Neural cell (in vitro differentiated cells): ENCODE measurements around the gene C1orf232. TPM values are rescaled to one million over a fixed set of nuclear protein-coding genes. Genes with fewer than 3 reads are reported as not detected.

Source experiments
- H2AFZ ChIP-seq: fragments of 200-600, 300-800 bp; sonication (generic), shearing (Covaris generic); 2 replicates; pipeline ENCODE4 v1.6.0; 2014; ENCODE audit warnings: low read depth, mild to moderate bottlenecking, antibody characterized with exemption, low read length, moderate library complexity
- H3F3A ChIP-seq: fragments of 200-600 bp; shearing (Covaris generic); 2 replicates; pipeline ENCODE4 v1.6.1; 2016; ENCODE audit warnings: mild to moderate bottlenecking, moderate library complexity, mixed read lengths, antibody characterized with exemption, low read length; ENCODE audit not compliant: insufficient read depth, poor library complexity, severe bottlenecking
- H3K27ac ChIP-seq: fragments of 200-600, 300-800 bp; sonication (generic), shearing (Covaris generic); 2 replicates; pipeline ENCODE4 v1.5.1; 2014; ENCODE audit warnings: mild to moderate bottlenecking, low read length, moderate library complexity
- H3K27me3 ChIP-seq: fragments of 300-800, 200-600 bp; sonication (generic), shearing (Covaris generic); 2 replicates; pipeline ENCODE4 v1.6.0; 2014; ENCODE audit warnings: mild to moderate bottlenecking, low read depth, low read length, moderate library complexity; ENCODE audit not compliant: insufficient read depth
- H3K36me3 ChIP-seq: fragments of 300-800, 200-600 bp; sonication (generic), shearing (Covaris generic); 2 replicates; pipeline ENCODE4 v1.5.1; 2014; ENCODE audit warnings: mild to moderate bottlenecking, antibody characterized with exemption, low read length, moderate library complexity; ENCODE audit not compliant: insufficient read depth
- H3K4me2 ChIP-seq: fragments of 300-800, 200-600 bp; sonication (generic), shearing (Covaris generic); 2 replicates; pipeline ENCODE4 v1.6.0; 2014; ENCODE audit warnings: mild to moderate bottlenecking, low read length
- H3K4me3 ChIP-seq: fragments of 300-800, 200-600 bp; sonication (generic), shearing (Covaris generic); 2 replicates; pipeline ENCODE4 v1.5.1; 2014; ENCODE audit warnings: mild to moderate bottlenecking, low read length, moderate library complexity
- H3K79me2 ChIP-seq: fragments of 200-600 bp; shearing (Covaris generic); replicated peaks from 2 replicates; pipeline ENCODE4 v1.6.0; 2014; ENCODE audit warnings: mild to moderate bottlenecking, low read length, moderate library complexity; ENCODE audit not compliant: insufficient read depth
- H3K9ac ChIP-seq: fragments of 300-800, 200-600 bp; sonication (generic), shearing (Covaris generic); 2 replicates; pipeline ENCODE4 v1.6.1; 2016; ENCODE audit warnings: mild to moderate bottlenecking, low read length, mixed read lengths
- H3K9me2 ChIP-seq: fragments of 200-600 bp; shearing (Covaris generic); 2 replicates; pipeline ENCODE4 v1.6.1; 2016; ENCODE audit warnings: mild to moderate bottlenecking, low read length, mixed read lengths; ENCODE audit not compliant: insufficient read depth
- H3K9me3 ChIP-seq: fragments of 200-600, 300-800 bp; sonication (generic), shearing (Covaris generic); 2 replicates; pipeline ENCODE4 v1.6.1; 2016; ENCODE audit warnings: mild to moderate bottlenecking, mixed run types, low read length, moderate library complexity, mixed read lengths
- H4K20me1 ChIP-seq: fragments of 200-600 bp; shearing (Covaris generic); 2 replicates; pipeline ENCODE4 v1.6.1; 2016; ENCODE audit warnings: mild to moderate bottlenecking, mixed run types; ENCODE audit not compliant: insufficient read depth
- CTCF ChIP-seq: fragments of 450-650 bp; IDR thresholded peaks from 2 replicates; pipeline ENCODE4 v1.5.1; 2014; ENCODE audit warnings: antibody characterized with exemption, mild to moderate bottlenecking, moderate library complexity; ENCODE audit not compliant: poor library complexity, severe bottlenecking
- EP300 ChIP-seq: fragments of 450-650 bp; conservative IDR thresholded peaks from 2 replicates; pipeline ENCODE4 v1.6.1; 2014; ENCODE audit warnings: antibody characterized with exemption, mild to moderate bottlenecking, moderate library complexity; ENCODE audit not compliant: poor library complexity, severe bottlenecking
- EZH2 ChIP-seq: fragments of 200-600, 300-800 bp; shearing (Covaris generic), sonication (generic); IDR thresholded peaks from 2 replicates; pipeline ENCODE4 v1.6.1; 2014; ENCODE audit warnings: antibody characterized with exemption, low read length, borderline replicate concordance, mild to moderate bottlenecking; ENCODE audit not compliant: insufficient read depth, poor library complexity, severe bottlenecking
- MXI1 ChIP-seq: fragments of 450-650 bp; conservative IDR thresholded peaks from 2 replicates; pipeline ENCODE4 v1.6.1; 2014; ENCODE audit warnings: antibody characterized with exemption, mild to moderate bottlenecking; ENCODE audit not compliant: poor library complexity, severe bottlenecking
- POLR2AphosphoS5 ChIP-seq: IDR thresholded peaks from 2 replicates; pipeline ENCODE4 v1.6.1; 2012
- RAD21 ChIP-seq: fragments of 450-650 bp; conservative IDR thresholded peaks from 2 replicates; pipeline ENCODE4 v1.6.1; 2014; ENCODE audit warnings: antibody characterized with exemption, mild to moderate bottlenecking, moderate library complexity
- REST ChIP-seq: IDR thresholded peaks from 2 replicates; pipeline ENCODE4 v1.6.1; 2012; ENCODE audit warnings: borderline replicate concordance
- SMC3 ChIP-seq: fragments of 450-650 bp; conservative IDR thresholded peaks from 2 replicates; pipeline ENCODE4 v1.6.1; 2014; ENCODE audit warnings: antibody characterized with exemption, mild to moderate bottlenecking, moderate library complexity; ENCODE audit not compliant: poor library complexity
- TAF1 ChIP-seq: IDR thresholded peaks from 2 replicates; pipeline ENCODE4 v1.6.1; 2012; ENCODE audit warnings: low read depth
- polyA plus RNA-seq: library from polyadenylated mRNA; depleted of rRNA; stranded (reverse); fragments of >200 nt; gene quantifications from 2 replicates; pipeline ENCODE4 v1.2.3, GENCODE V29; 2014

Gene C1orf232
- polyA plus RNA-seq, 1 donor from 2014 or later = not detected

- Histone ChIP-seq H3F3A (no peaks in the 10 kb centered on the region), H2AFZ (no peak overlapping the region), H3K79me2 (no peaks in the 10 kb centered on the region), H3K9ac (no peak overlapping the region), H3K27ac (no peak overlapping the region), H3K4me3 (no peak overlapping the region), H3K4me2 (no peak overlapping the region), H4K20me1 (no peaks in the 10 kb centered on the region), H3K9me3 (no peaks in the 10 kb centered on the region), H3K36me3 (no peaks in the 10 kb centered on the region), H3K27me3 (no peaks in the 10 kb centered on the region), H3K9me2 (no peaks in the 10 kb centered on the region)
- TF ChIP-seq REST = no peak
- TF ChIP-seq EZH2 = no peak
- no peak for TF ChIP-seq TAF1
- TF ChIP-seq EP300 = no peak
- TF ChIP-seq CTCF = no peak
- no peak for TF ChIP-seq SMC3
- TF ChIP-seq MXI1 = no peak
- no peak for TF ChIP-seq RAD21
- TF ChIP-seq POLR2AphosphoS5 = no peak
Observed at GRCh38 chr1:26189751-26190275, 21.1 kb upstream of the C1orf232 start.

GRCh38 chr1:26189331-26189730 is 20.6 kb upstream of the C1orf232 start:
- Histone ChIP-seq H2AFZ (no peak overlapping the region), H3K4me3 (no peak overlapping the region), H3K9me3 (no peaks in the 10 kb centered on the region), H3K36me3 (no peaks in the 10 kb centered on the region), H3K9me2 (no peaks in the 10 kb centered on the region), H3K9ac (no peak overlapping the region), H4K20me1 (no peaks in the 10 kb centered on the region), H3K27ac (no peak overlapping the region), H3K27me3 (no peaks in the 10 kb centered on the region), H3K79me2 (no peaks in the 10 kb centered on the region), H3K4me2 (no peak overlapping the region), H3F3A (no peaks in the 10 kb centered on the region)
- TF ChIP-seq EP300 (no peak), CTCF (no peak), TAF1 (no peak), MXI1 (no peak), RAD21 (no peak)
